A549 treated with AZD9567 at 1 μM for 4 hours (cell line): ENCODE data around the gene SELP. TPM values are rescaled to one million over a fixed set of nuclear protein-coding genes. Genes with fewer than 3 reads are reported as not detected.

Source experiments
- total RNA-seq: library from RNA; stranded (reverse); fragments of 200-300 nt; extraction: Qiagen RNA extraction; gene quantifications from 5 replicates; pipeline ENCODE4 v1.2.3, GENCODE V29; 2022; ENCODE audit not compliant: insufficient read depth

Gene SELP
- not detected in 5 replicates for total RNA-seq

GRCh38 chr1:169630006-169630405 is at the start of gene SELP:
SELP (minus strand) TSS chr1:169630124; CDS start chr1:169630074, 50 bp downstream.

GRCh38 chr1:169586395-169587255 is 43.3 kb downstream of the SELP start, which contains the start of gene F5:
F5 (minus strand) TSS chr1:169586481; CDS start chr1:169586386, 95 bp downstream.

Other genes starting within 250 kb of the SELP start
- 0.08 to 0.18 TPM (median 0.12 TPM) in 4 of 5 replicates, not detected in the other for gene CCDC181, start 202.7 kb downstream of the SELP start, total RNA-seq
- 22.5 to 28.8 TPM (median 26.1 TPM) in 5 replicates for gene SLC19A2, start 144.2 kb downstream of the SELP start, total RNA-seq
- 0.06 to 0.17 TPM (median 0.12 TPM) in 4 of 5 replicates, not detected in the other for gene F5, start 43.6 kb downstream of the SELP start, total RNA-seq
- 0.15 to 0.35 TPM (median 0.21 TPM) in 4 of 5 replicates, not detected in the other for gene SELL, start 81.5 kb upstream of the SELP start, total RNA-seq
- 0.02 TPM in 1 of 5 replicates, not detected in the others for gene SELE, start 104.0 kb upstream of the SELP start, total RNA-seq
- gene METTL18, start 164.8 kb upstream of the SELP start, total RNA-seq, result 4.1 to 5.8 TPM (median 4.7 TPM) in 5 replicates